PC-9 (cell line): ENCODE results near the gene VCX2. TPM values are rescaled to one million over a fixed set of nuclear protein-coding genes. Genes with fewer than 3 reads are reported as not detected.

ENCODE experiments used
- BruUV-seq: library from RNA; stranded (reverse); fragments of 400-500 nt; replicated peaks from 2 replicates; lab custom pipeline; 2021; lab: Mats Ljungman, UMichigan
- CTCF ChIA-PET: fragments of 300-600 bp; sonication (Branson Sonifier 250); formaldehyde crosslinking; loops from one replicate; lab custom pipeline; 2022; ENCODE audit warnings: antibody characterized with exemption; lab: Charles Lee
- POLR2A ChIA-PET: fragments of 300-600 bp; sonication (Branson Sonifier 250); formaldehyde crosslinking; loops from one replicate; lab custom pipeline; 2022; ENCODE audit warnings: antibody characterized with exemption; ENCODE audit not compliant: unreplicated experiment; lab: Charles Lee
- DNase-seq, 2 experiments: peaks; one replicate each; pipeline versions ENCODE4 v3.0.0 to v3.0.0-alpha.2; 2015 to 2022; ENCODE audit warnings: mixed read lengths in 1 of 2
- H2AFZ ChIP-seq: fragments of 200-600 bp; sonication (generic); 2 replicates; pipeline ENCODE4 v1.8.1; 2017; ENCODE audit warnings: antibody characterized with exemption
- H3F3A ChIP-seq: fragments of 200-600 bp; sonication (generic); 2 replicates; pipeline ENCODE4 v1.8.1; 2017; ENCODE audit warnings: antibody characterized with exemption, mild to moderate bottlenecking, low read depth; ENCODE audit not compliant: insufficient read depth
- H3K27ac ChIP-seq: fragments of 200-600 bp; sonication (generic); 2 replicates; pipeline ENCODE4 v1.6.1; 2016; ENCODE audit warnings: mixed run types
- H3K27me3 ChIP-seq: fragments of 200-600 bp; sonication (generic); 2 replicates; pipeline ENCODE4 v1.6.1; 2016; ENCODE audit warnings: low read depth, mixed run types; ENCODE audit not compliant: insufficient read depth
- H3K36me3 ChIP-seq: fragments of 200-600 bp; sonication (generic); 2 replicates; pipeline ENCODE4 v1.6.1; 2016; ENCODE audit warnings: low read depth, mixed run types
- H3K4me1 ChIP-seq: fragments of 200-600 bp; sonication (generic); replicated peaks from 2 replicates; pipeline ENCODE4 v1.6.1; 2016; ENCODE audit warnings: mixed run types; ENCODE audit not compliant: insufficient read depth
- H3K4me2 ChIP-seq: fragments of 200-600 bp; sonication (generic); 2 replicates; pipeline ENCODE4 v1.6.1; 2017; ENCODE audit warnings: mixed run types
- H3K4me3 ChIP-seq: fragments of 200-600 bp; sonication (generic); 2 replicates; pipeline ENCODE4 v1.6.1; 2016; ENCODE audit warnings: mixed run types
- H3K79me2 ChIP-seq: fragments of 200-600 bp; sonication (generic); 2 replicates; pipeline ENCODE4 v1.6.1; 2017; ENCODE audit warnings: low read depth, mixed run types
- H3K9me2 ChIP-seq: fragments of 200-600 bp; sonication (generic); 2 replicates; pipeline ENCODE4 v1.8.1; 2017; ENCODE audit warnings: mild to moderate bottlenecking; ENCODE audit not compliant: insufficient read depth
- H3K9me3 ChIP-seq: fragments of 200-600 bp; sonication (generic); 2 replicates; pipeline ENCODE4 v1.8.1; 2016; ENCODE audit warnings: low read depth; ENCODE audit not compliant: insufficient read depth
- H4K20me1 ChIP-seq: fragments of 200-600 bp; sonication (generic); 2 replicates; pipeline ENCODE4 v1.8.1; 2017; ENCODE audit not compliant: insufficient read depth
- EZH2 ChIP-seq: fragments of 200-600 bp; sonication (generic); IDR thresholded peaks from 2 replicates; pipeline ENCODE4 v1.8.0; 2017; ENCODE audit warnings: antibody characterized with exemption, low read depth
- intact Hi-C: fragments of 100-400 bp; cut with micrococcal nuclease; formaldehyde crosslinking; loops from one replicate; pipeline ENCODE4 v1.10.0; 2022; ENCODE audit not compliant: unreplicated experiment
- total RNA-seq: library from RNA; stranded (reverse); gene quantifications from 2 replicates; pipeline ENCODE4 v1.2.3, GENCODE V29; 2021
- TF ChIP-seq, protein P1 (sequence below): fragments of 200-600 bp; sonication (generic); conservative IDR thresholded peaks from 2 replicates; pipeline ENCODE4 v1.6.1; 2017; ENCODE audit warnings: mixed run types, antibody characterized with exemption, mild to moderate bottlenecking, moderate library complexity

Gene VCX2
- total RNA-seq, 1 experiment from 2014 or later: not detected

DNA sequence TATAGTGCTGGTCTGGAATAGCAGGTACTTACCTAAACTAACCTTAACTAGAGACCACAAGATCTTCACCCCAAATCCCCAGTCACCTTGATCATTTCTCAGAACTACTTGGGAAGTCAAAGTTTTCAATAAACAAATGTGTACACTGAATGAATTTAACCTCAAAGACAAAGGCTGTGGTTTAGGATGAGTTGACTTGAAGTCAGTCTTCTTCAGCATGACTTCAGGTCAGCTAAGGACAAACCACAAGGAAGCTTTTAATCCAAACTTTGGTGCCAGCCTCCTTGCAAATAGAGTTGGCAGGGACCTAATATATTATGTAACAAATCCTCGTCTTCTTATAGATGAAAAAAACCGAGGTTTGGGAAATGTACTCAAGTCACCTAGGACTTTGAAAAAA lies 21.2 kb upstream of the VCX2 start:
- ChIA-PET CTCF (no interaction called here), POLR2A (no interaction called here)
- Histone ChIP-seq H3K27ac (no peak overlapping the region), H3K4me3 (no peak overlapping the region), H2AFZ (no peak overlapping the region), H3K36me3 (no peaks in the 10 kb centered on the region), H3K4me1 (peaks cover 13% of the 10 kb centered on the region), H3K4me2 (no peak overlapping the region), H3K9me3 (no peaks in the 10 kb centered on the region; the same call in 1 of the 2 replicates), H4K20me1 (no peaks in the 10 kb centered on the region), H3F3A (no peaks in the 10 kb centered on the region), H3K79me2 (no peaks in the 10 kb centered on the region), H3K27me3 (no peaks in the 10 kb centered on the region), H3K9me2 (no peaks in the 10 kb centered on the region)
- TF ChIP-seq EZH2: no peak
- TF ChIP-seq, protein P1, sequence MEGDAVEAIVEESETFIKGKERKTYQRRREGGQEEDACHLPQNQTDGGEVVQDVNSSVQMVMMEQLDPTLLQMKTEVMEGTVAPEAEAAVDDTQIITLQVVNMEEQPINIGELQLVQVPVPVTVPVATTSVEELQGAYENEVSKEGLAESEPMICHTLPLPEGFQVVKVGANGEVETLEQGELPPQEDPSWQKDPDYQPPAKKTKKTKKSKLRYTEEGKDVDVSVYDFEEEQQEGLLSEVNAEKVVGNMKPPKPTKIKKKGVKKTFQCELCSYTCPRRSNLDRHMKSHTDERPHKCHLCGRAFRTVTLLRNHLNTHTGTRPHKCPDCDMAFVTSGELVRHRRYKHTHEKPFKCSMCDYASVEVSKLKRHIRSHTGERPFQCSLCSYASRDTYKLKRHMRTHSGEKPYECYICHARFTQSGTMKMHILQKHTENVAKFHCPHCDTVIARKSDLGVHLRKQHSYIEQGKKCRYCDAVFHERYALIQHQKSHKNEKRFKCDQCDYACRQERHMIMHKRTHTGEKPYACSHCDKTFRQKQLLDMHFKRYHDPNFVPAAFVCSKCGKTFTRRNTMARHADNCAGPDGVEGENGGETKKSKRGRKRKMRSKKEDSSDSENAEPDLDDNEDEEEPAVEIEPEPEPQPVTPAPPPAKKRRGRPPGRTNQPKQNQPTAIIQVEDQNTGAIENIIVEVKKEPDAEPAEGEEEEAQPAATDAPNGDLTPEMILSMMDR: no peak
- no peak for DNase-seq
- BruUV-seq: no TSS peak
- intact Hi-C loops: loop anchor here (5.0 kb wide), 3 partner anchors 170 to 535 kb away; no protein-coding TSS in a partner anchor

DNA sequence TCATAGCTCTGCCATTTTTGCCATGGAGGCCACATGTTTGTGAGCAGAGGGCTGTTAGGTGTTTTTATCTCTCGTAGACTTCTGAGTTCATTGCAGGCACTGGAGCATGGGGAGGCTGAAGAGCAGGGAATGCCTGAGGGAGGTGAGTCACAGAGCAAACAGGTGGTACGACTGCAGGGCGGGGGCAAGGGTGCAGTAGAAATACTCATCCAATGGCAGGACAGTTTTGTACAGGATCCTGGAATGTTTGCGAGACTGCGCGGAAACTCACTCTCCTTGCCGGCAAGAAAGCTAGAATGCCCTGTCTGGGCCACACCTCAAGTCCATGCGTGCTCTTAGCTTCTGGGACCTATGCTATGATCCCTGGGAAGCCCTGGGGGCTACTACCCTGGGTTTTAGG lies 20.0 kb upstream of the VCX2 start:
- BruUV-seq: no TSS peak
- H3K27ac ChIP-seq: peak overlapping the region; percentile 29; the same call in 1 of the 2 replicates

DNA sequence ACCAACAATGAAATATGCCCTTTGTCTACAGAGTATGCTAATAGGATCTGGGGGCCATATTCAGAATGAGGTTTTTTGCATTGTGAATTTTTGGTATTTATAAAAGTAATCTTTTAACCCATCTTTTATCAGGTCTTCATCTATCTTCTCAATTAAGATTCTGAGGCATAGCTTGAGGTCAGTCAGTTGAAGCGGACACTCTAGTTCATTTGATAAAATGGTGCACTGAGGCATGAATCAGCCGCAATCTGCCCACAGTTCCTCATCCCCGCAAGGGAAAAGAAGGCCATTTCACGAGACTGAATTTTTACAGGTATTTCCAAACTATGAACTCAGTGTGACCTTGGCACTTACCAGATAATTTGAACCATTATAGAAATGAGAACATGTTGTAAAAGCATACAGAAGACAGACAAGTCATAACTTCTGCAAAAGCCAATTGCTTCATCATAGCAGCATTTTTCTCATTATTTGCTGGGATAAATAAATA lies 19.3 kb upstream of the VCX2 start:
- CTCF ChIA-PET: no interaction called here
- no TSS peak for BruUV-seq
- peak overlapping the region; percentile 28; the same call in 1 of the 2 replicates for H3K4me2 ChIP-seq

More for the DNA sequence above, 20.0 kb upstream of the VCX2 start:
- Histone ChIP-seq H3K9me3 (no peaks in the 10 kb centered on the region; the same call in 1 of the 2 replicates), H3F3A (no peaks in the 10 kb centered on the region), H3K4me3 (no peak overlapping the region), H4K20me1 (no peaks in the 10 kb centered on the region), H3K27me3 (no peaks in the 10 kb centered on the region), H3K9me2 (no peaks in the 10 kb centered on the region), H3K36me3 (no peaks in the 10 kb centered on the region), H2AFZ (no peak overlapping the region), H3K4me1 (peaks cover 13% of the 10 kb centered on the region), H3K4me2 (peak overlapping the region; percentile 28; the same call in 1 of the 2 replicates), H3K79me2 (no peaks in the 10 kb centered on the region)
- intact Hi-C loops: loop anchor here (1.0 to 5.0 kb wide), 4 partner anchors 82 to 536 kb away; no protein-coding TSS in a partner anchor
- ChIA-PET POLR2A (interaction anchor here (0.6 to 0.7 kb wide), 5 partner anchors 76 to 830 kb away, joined by 3 to 8 read pairs (median 5); no protein-coding TSS in a partner anchor), CTCF (no interaction called here)
- peak; percentile 84 to 85 for DNase-seq
- TF ChIP-seq EZH2: no peak
- TF ChIP-seq, protein P1: no peak

More for the DNA sequence above, 19.3 kb upstream of the VCX2 start:
- Histone ChIP-seq H3K27ac (no peak overlapping the region), H3K27me3 (no peaks in the 10 kb centered on the region), H3K79me2 (no peaks in the 10 kb centered on the region), H3K4me1 (peaks cover 13% of the 10 kb centered on the region), H3K9me3 (no peaks in the 10 kb centered on the region; the same call in 1 of the 2 replicates), H3K9me2 (no peaks in the 10 kb centered on the region), H3F3A (no peaks in the 10 kb centered on the region), H3K36me3 (no peaks in the 10 kb centered on the region), H3K4me3 (no peak overlapping the region), H4K20me1 (no peaks in the 10 kb centered on the region), H2AFZ (no peak overlapping the region)
- intact Hi-C loops: loop anchor here (1.0 to 5.0 kb wide), 4 partner anchors 52 to 537 kb away; no protein-coding TSS in a partner anchor
- TF ChIP-seq, protein P1: no peak
- TF ChIP-seq EZH2: no peak
- DNase-seq: no peak
- POLR2A ChIA-PET: interaction anchor here (0.7 kb wide), 1 partner anchor 77 kb away, joined by 3 read pairs; no protein-coding TSS in a partner anchor
